ENCODE measurements around the gene PDGFD.

- TF ChIP-seq CTCF (IDR thresholded peaks at IDR 0.05) (no peak), POLR2A (IDR thresholded peaks at IDR 0.05) (no peak), POLR2AphosphoS5 (IDR thresholded peaks at IDR 0.05) (no peak), EP300 (IDR thresholded peaks at IDR 0.05) (no peak)
Observed at GRCh38 chr11:104036995-104037394, 127.0 kb downstream of the PDGFD start.
